IMR-90 (cell line): ENCODE data around the gene IQSEC3.

Experiments used
- CTCF ChIP-seq: conservative IDR thresholded peaks from 2 replicates; pipeline ENCODE4 v1.5.1; 2012; ENCODE audit warnings: mild to moderate bottlenecking, low read depth, low read length, improper control_type of control experiment
- FOS ChIP-seq: fragments of 150-350 bp; IDR thresholded peaks from 2 replicates; pipeline ENCODE4 v1.6.1; 2016; ENCODE audit warnings: low read depth, low read length

- no peak for TF ChIP-seq FOS
- no peak for TF ChIP-seq CTCF
These were observed 135.6 kb downstream of the IQSEC3 start for GRCh38 chr12:202081-202731.
